ENCODE results near the gene PLCD1.
A peak's percentile ranks its signal among the peaks of the same experiment; 100 is the strongest.
"Not testable (repeated sequence)": the region's sequence is repeated elsewhere in the genome, so short reads cannot be mapped to it uniquely, and the experiment has no call there.

The PLCD1 gene

DNA sequence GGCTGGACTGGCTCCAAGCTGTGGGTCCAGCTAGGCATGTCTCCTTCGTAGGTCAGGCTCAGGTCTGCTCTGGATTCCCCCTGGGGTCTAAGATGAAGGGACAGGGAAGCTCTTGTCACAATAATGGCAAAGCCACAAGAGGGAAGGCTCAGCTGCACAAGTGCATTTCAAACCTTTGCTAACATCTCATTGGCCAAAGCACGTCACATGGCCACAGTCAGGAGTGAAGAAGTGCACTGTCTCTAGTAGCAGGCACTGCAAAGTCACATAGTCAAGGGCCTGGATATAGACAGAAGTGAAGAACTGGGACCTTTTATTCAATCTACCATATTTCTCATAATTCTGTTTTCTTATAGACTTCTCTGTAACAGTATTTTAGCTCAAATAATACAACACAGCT lies 29.7 kb upstream of the PLCD1 start:
- TF ChIP-seq, protein P1, sequence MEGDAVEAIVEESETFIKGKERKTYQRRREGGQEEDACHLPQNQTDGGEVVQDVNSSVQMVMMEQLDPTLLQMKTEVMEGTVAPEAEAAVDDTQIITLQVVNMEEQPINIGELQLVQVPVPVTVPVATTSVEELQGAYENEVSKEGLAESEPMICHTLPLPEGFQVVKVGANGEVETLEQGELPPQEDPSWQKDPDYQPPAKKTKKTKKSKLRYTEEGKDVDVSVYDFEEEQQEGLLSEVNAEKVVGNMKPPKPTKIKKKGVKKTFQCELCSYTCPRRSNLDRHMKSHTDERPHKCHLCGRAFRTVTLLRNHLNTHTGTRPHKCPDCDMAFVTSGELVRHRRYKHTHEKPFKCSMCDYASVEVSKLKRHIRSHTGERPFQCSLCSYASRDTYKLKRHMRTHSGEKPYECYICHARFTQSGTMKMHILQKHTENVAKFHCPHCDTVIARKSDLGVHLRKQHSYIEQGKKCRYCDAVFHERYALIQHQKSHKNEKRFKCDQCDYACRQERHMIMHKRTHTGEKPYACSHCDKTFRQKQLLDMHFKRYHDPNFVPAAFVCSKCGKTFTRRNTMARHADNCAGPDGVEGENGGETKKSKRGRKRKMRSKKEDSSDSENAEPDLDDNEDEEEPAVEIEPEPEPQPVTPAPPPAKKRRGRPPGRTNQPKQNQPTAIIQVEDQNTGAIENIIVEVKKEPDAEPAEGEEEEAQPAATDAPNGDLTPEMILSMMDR (IDR thresholded peaks at IDR 0.05; ENCODE audit: low read depth, low read length) = no peak
- in situ Hi-C loops (cut with HindIII; ENCODE audit: low sequenced_read_pairs) = no loop called here
- no peak overlapping the region for H3K4me3 ChIP-seq (ENCODE audit: low read depth, low read length)
- no peak for DNase-seq (ENCODE audit: low read depth, low spot score)

DNA sequence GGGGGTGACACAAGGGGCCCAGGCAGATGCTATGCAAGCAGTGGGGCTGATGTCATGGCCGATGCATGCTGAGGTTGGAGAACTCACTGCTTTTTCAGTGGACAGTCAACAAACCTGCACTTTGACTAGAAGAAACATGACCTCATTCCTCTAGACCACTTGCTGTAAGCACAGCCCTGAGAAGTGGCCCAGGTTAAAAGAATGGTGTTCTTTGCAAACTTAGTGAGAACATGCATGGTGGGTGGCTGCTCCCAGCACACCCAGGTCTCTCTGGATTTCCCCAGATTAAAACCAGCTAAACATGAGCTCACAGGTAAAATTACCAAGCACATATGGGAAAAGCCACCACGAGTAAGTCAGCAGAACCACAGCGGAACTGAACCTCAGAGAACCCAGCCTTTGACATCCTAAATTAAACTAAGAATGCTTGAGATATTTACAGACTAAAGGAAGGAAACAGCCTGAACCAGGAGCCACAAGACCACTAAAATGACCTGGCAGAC lies 25.1 kb upstream of the PLCD1 start:
- peak; percentile 18 for DNase-seq (ENCODE audit: low read depth, low spot score)
- H3K4me3 ChIP-seq (ENCODE audit: low read depth, low read length) = no peak overlapping the region
- TF ChIP-seq, protein P1 (IDR thresholded peaks at IDR 0.05; ENCODE audit: low read depth, low read length) = no peak
- in situ Hi-C loops (cut with HindIII; ENCODE audit: low sequenced_read_pairs) = no loop called here

DNA sequence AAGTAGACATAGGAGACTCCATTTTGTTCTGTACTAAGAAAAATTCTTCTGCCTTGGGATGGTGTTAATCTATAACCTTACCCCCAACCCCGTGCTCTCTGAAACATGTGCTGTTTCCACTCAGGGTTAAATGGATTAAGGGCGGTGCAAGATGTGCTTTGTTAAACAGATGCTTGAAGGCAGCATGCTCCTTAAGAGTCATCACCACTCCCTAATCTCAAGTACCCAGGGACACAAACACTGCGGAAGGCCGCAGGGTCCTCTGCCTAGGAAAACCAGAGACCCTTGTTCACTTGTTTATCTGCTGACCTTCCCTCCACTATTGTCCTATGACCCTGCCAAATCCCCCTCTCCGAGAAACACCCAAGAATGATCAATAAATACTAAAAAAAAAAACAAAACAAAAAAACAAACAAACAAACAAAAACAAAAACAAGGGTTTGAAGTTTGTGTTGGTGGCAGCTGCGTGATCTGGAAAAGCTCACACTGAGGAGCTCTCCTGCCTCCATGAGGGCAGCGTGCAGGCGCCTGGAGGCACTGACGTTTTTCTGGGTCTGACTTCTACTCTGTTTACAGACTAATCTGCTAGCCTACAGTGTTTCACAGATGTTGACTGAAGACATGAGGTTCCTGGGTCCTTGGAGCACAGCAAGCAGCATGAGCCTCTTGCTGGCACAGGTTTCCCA lies 24.5 kb upstream of the PLCD1 start:
- H3K4me3 ChIP-seq (ENCODE audit: low read depth, low read length); in situ Hi-C loops (cut with HindIII; ENCODE audit: low sequenced_read_pairs): not testable (repeated sequence)

DNA sequence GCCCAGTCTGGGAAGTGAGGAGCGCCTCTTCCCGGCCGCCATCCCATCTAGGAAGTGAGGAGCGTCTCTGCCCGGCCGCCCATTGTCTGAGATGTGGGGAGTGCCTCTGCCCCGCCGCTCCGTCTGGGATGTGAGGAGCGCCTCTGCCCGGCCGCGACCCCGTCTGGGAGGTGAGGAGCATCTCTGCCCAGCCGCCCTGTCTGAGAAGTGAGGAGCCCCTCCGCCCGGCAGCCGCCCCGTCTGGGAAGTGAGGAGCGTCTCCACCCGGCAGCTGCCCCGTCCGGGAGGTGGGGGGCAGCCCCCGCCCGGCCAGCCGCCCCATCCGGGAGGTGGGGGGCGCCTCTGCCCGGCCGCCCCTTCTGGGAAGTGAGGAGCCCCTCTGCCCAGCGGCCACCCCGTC lies 23.8 kb upstream of the PLCD1 start:
- DNase-seq (ENCODE audit: low read depth, low spot score); in situ Hi-C loops (cut with HindIII; ENCODE audit: low sequenced_read_pairs); H3K4me3 ChIP-seq (ENCODE audit: low read depth, low read length): not testable (repeated sequence)

More for the DNA sequence above, 24.5 kb upstream of the PLCD1 start:
- not testable (repeated sequence) for DNase-seq (ENCODE audit: low read depth, low spot score)

DNA sequence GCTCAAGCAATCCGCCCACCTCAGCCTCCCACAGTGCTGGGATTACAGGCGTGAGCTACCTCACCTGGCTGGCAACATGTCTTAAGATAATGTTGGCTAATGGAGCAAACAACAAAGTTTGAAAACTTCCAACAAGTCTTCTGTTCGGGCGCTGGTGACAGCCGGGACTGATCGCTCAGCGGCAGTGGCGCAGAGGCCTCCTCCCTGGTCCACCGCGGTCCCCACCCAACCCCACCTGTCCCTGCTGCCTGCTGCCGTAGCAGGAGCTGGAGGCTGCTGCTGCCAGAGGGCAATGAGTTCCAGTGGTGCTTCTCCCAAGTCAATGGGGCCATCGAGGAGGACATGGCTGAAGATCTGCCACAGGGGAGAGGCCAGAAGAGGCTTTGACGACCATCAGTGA lies 21.7 kb upstream of the PLCD1 start:
- no peak for DNase-seq (ENCODE audit: low read depth, low spot score)
- TF ChIP-seq, protein P1 (IDR thresholded peaks at IDR 0.05; ENCODE audit: low read depth, low read length) = no peak
- no peak overlapping the region for H3K4me3 ChIP-seq (ENCODE audit: low read depth, low read length)
- in situ Hi-C loops (cut with HindIII; ENCODE audit: low sequenced_read_pairs) = no loop called here

DNA sequence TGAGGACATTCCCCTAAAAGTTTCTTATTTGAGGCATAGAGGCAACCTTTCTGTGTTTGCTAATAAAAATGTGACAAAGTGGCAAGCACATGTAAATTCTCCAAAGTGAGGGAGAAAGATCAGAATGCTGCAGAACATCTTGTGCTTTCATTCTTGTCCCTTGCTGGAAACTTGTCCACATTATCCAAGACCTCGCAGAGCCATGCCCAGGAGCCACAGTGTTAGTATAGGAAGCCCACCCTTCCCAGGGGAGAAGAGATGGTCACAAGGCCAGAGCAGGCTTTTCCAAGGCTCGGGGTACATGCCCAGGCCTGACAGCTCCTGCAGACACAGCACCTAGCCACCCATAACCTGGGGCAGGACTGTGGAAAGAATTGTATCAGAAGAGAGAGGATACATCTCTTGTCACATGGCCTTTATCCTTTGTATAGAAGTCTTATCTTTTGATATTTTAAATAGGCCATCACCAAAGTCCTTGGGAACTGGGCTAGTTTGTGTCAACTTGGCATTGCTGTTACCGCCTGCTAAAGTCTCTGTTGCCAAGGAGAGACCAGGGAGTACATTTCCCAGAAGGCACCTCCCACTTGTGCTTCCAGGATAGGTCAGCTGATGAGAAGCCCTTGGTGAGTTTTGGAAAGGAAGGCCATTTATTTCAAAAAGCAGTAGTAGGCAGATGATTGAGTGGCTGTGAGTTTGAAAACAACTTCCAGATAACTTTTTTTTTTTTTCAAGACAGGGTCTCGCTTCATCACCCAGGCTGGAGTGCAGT lies 20.1 kb upstream of the PLCD1 start:
- DNase-seq (ENCODE audit: low read depth, low spot score) = no peak
- in situ Hi-C loops (cut with HindIII; ENCODE audit: low sequenced_read_pairs) = no loop called here
- TF ChIP-seq, protein P1 (IDR thresholded peaks at IDR 0.05; ENCODE audit: low read depth, low read length) = no peak
- no peak overlapping the region for H3K4me3 ChIP-seq (ENCODE audit: low read depth, low read length)

DNA sequence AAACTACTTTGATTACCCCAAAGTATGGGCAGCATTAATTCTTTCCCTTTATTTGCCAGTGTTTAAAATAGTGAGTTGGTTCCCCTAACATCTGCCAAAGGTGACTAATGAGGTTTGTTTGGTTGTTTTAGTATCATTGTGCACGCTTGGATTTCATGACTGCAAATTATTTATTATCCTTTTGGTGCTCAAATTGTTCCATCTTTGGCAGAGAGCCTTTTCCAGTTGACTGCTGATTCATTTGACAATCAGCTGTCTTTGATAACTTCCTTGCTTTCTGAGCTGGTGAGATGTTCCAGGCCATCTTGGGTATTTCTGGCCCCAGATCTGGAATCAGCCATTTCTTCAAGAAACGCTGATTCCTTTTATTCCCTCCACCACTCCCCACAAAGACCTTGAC lies 18.5 kb upstream of the PLCD1 start:
- no peak overlapping the region for H3K4me3 ChIP-seq (ENCODE audit: low read depth, low read length)
- TF ChIP-seq, protein P1 (IDR thresholded peaks at IDR 0.05; ENCODE audit: low read depth, low read length) = no peak
- in situ Hi-C loops (cut with HindIII; ENCODE audit: low sequenced_read_pairs) = no loop called here
- DNase-seq (ENCODE audit: low read depth, low spot score) = no peak
